HFF-Myc (cell line): ENCODE results near the gene MARS1.

Experiments used
- DNase-seq: peaks from one replicate; pipeline ENCODE4 v3.0.0-alpha.2; 2011; ENCODE audit warnings: low read depth; ENCODE audit errors: extremely low read depth
- H3K4me3 ChIP-seq: replicated peaks from 2 replicates; pipeline ENCODE4 v1.5.1; 2011; ENCODE audit warnings: low read depth, mild to moderate bottlenecking, control low read depth, low read length
- CTCF ChIP-seq: IDR thresholded peaks from 2 replicates; pipeline ENCODE4 v1.5.1; 2012; ENCODE audit warnings: mild to moderate bottlenecking, low read depth, low read length, control low read depth; ENCODE audit errors: missing control alignments

MARS1 gene

GRCh38 chr12:57523706-57524614 lies 36.1 kb downstream of the MARS1 start:
- TF ChIP-seq CTCF, result no peak
- no peak for DNase-seq

GRCh38 chr12:57524814-57525614 lies 37.1 kb downstream of the MARS1 start:
- no peak for TF ChIP-seq CTCF
- no peak for DNase-seq
- peak overlapping the region; percentile 67 for H3K4me3 ChIP-seq

More at GRCh38 chr12:57523706-57524614, 36.1 kb downstream of the MARS1 start:
- peak overlapping the region; percentile 67 for H3K4me3 ChIP-seq

- TF ChIP-seq CTCF, result no peak
- no peak for DNase-seq
- no peak overlapping the region for H3K4me3 ChIP-seq
Observed at GRCh38 chr12:57525615-57526383, 37.9 kb downstream of the MARS1 start.

GRCh38 chr12:57526477-57527126 lies 38.7 kb downstream of the MARS1 start:
- no peak overlapping the region for H3K4me3 ChIP-seq
- no peak for DNase-seq
- TF ChIP-seq CTCF, result no peak

- no peak overlapping the region for H3K4me3 ChIP-seq
- TF ChIP-seq CTCF, result no peak
- DNase-seq, result no peak
Observed at GRCh38 chr12:57527184-57527583, 39.3 kb downstream of the MARS1 start.

- no peak for DNase-seq
- TF ChIP-seq CTCF, result no peak
- no peak overlapping the region for H3K4me3 ChIP-seq
Observed at GRCh38 chr12:57528176-57528575, 40.3 kb downstream of the MARS1 start.
